ENCODE results near the gene NUDT10. TPM values are rescaled to one million over a fixed set of nuclear protein-coding genes. Genes with fewer than 3 reads are reported as not detected.

The NUDT10 gene
- total RNA-seq, 6 experiments from 2014 or later, result 0.31 to 1.9 (median 1.1) TPM

DNA sequence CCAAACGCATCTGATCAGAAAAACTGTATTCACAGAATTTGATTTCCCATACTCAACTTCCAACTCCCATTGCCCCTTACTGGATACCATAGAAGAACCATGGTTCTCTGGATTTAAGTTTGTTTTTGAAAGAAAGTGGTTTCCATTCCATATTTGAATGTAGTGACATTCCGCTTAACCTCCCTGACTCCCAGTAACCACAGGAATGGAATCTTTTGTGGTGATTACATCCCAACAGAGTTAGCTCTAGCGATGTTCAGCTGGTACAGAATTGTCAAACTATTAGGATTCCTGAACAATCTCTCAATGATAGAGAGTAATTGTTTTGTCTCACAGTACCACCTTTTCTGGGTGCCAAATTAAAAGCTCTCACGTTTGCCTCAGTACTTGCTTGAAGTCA is 1.7 kb downstream of the NUDT10 start:
- intact Hi-C loops (cut with DNase I), result no loop called here
- Histone ChIP-seq H3K36me3 (no peaks in the 10 kb centered on the region), H3K27me3 (peaks cover 0 to 19% of the 10 kb centered on the region in 2 donors), H3K27ac (no peak overlapping the region), H3K9me3 (no peaks in the 10 kb centered on the region), H3K4me3 (no peak overlapping the region), H3K4me1 (no peaks in the 10 kb centered on the region)
- WGBS (ENCODE audit: insufficient coverage, low coverage, low lambda C conversion rate, missing lambda C conversion rate), result 50% methylated on average over 4 of the region's 4 CpGs
- TF ChIP-seq POLR2A (IDR thresholded peaks at IDR 0.05), result no peak
- TF ChIP-seq, protein P1, sequence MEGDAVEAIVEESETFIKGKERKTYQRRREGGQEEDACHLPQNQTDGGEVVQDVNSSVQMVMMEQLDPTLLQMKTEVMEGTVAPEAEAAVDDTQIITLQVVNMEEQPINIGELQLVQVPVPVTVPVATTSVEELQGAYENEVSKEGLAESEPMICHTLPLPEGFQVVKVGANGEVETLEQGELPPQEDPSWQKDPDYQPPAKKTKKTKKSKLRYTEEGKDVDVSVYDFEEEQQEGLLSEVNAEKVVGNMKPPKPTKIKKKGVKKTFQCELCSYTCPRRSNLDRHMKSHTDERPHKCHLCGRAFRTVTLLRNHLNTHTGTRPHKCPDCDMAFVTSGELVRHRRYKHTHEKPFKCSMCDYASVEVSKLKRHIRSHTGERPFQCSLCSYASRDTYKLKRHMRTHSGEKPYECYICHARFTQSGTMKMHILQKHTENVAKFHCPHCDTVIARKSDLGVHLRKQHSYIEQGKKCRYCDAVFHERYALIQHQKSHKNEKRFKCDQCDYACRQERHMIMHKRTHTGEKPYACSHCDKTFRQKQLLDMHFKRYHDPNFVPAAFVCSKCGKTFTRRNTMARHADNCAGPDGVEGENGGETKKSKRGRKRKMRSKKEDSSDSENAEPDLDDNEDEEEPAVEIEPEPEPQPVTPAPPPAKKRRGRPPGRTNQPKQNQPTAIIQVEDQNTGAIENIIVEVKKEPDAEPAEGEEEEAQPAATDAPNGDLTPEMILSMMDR (IDR thresholded peaks at IDR 0.05), result no peak
- DNase-seq (no peak), ATAC-seq (no peak)

DNA sequence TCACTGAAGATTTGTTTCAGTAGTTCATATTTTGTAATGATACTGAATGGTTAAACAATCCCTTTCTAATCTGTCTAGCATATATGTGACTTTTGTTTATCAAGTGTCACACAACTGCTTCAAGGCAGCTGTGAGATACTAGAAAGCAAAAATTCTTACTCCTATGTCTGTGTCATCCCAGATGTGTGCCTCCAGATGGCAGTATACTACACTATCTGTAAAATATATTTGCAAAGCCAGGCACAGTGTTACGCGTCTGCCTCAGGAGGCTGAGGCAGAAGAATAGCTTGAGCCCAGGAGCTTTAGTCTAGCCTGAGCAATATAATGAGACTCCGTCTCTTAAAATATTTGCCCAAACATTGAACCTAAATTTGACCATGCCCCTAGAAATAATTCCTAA is 4.0 kb downstream of the NUDT10 start:
- peaks cover 0 to 19% of the 10 kb centered on the region in 2 donors for H3K27me3 ChIP-seq
- DNase-seq (peak in 1 of 3 donors; percentile 22), ATAC-seq (peak; percentile 72 to 88 (median 88))
- no peaks in the 10 kb centered on the region for H3K36me3 ChIP-seq
- TF ChIP-seq, protein P1 (IDR thresholded peaks at IDR 0.05), result peak; percentile 50 to 69 (median 66)
- no peak for TF ChIP-seq POLR2A (IDR thresholded peaks at IDR 0.05)
- H3K4me1 ChIP-seq, result no peaks in the 10 kb centered on the region
- 16% methylated on average over 3 of the region's 3 CpGs for WGBS (ENCODE audit: insufficient coverage, low coverage, low lambda C conversion rate, missing lambda C conversion rate)
- intact Hi-C loops (cut with DNase I), result no loop called here
- H3K27ac ChIP-seq, result no peak overlapping the region
- no peak overlapping the region for H3K4me3 ChIP-seq
- H3K9me3 ChIP-seq, result no peaks in the 10 kb centered on the region

GRCh38 chrX:51361251-51361650 is 28.6 kb downstream of the NUDT10 start:
- TF ChIP-seq, protein P1 (IDR thresholded peaks at IDR 0.05), result no peak
- TF ChIP-seq POLR2A (IDR thresholded peaks at IDR 0.05), result no peak
- 44% methylated on average over 3 of the region's 7 CpGs for WGBS (ENCODE audit: insufficient coverage, low coverage, low lambda C conversion rate, missing lambda C conversion rate)
- Histone ChIP-seq H3K4me3 (no peak overlapping the region), H3K27ac (no peak overlapping the region), H3K36me3 (no peaks in the 10 kb centered on the region), H3K9me3 (no peaks in the 10 kb centered on the region), H3K27me3 (no peaks in the 10 kb centered on the region), H3K4me1 (no peaks in the 10 kb centered on the region)
- intact Hi-C loops (cut with DNase I), result no loop called here
- DNase-seq, result no peak
- no peak for ATAC-seq

- TF ChIP-seq, protein P1 (IDR thresholded peaks at IDR 0.05), result no peak
- no peak for TF ChIP-seq POLR2A (IDR thresholded peaks at IDR 0.05)
- ATAC-seq (no peak), DNase-seq (no peak)
- Histone ChIP-seq H3K27me3 (peaks cover 0 to 6% of the 10 kb centered on the region in 2 donors), H3K4me1 (no peaks in the 10 kb centered on the region), H3K9me3 (no peaks in the 10 kb centered on the region), H3K4me3 (no peak overlapping the region), H3K36me3 (no peaks in the 10 kb centered on the region), H3K27ac (no peak overlapping the region)
- WGBS (ENCODE audit: insufficient coverage, low coverage, low lambda C conversion rate, missing lambda C conversion rate), result 43% methylated on average over 2 of the region's 2 CpGs
- intact Hi-C loops (cut with DNase I), result no loop called here
Measured at GRCh38 chrX:51376672-51377071, 44.0 kb downstream of the NUDT10 start.

Other genes starting within 250 kb of the NUDT10 start
- not detected for gene NUDT11, start 163.8 kb downstream of the NUDT10 start, total RNA-seq

Measured in right lobe of liver (tissue), 6 donors.